ENCODE measurements around the gene KCTD3.

The KCTD3 gene

GRCh38 chr1:215566556-215567490, at the start of gene KCTD3:
Gene KCTD3, plus strand, starts transcription at chr1:215567304. Its CDS starts 382 bp downstream, at chr1:215567686.
- DNase-seq (ENCODE audit: low read depth in 2 of 2): no peak

GRCh38 chr1:215517441-215517891, 49.6 kb upstream of the KCTD3 start:
- no peak for DNase-seq (ENCODE audit: low read depth in 2 of 2)

- DNase-seq (ENCODE audit: low read depth in 2 of 2): no peak
Observed at GRCh38 chr1:215518594-215518993, 48.5 kb upstream of the KCTD3 start.

- DNase-seq (ENCODE audit: low read depth in 2 of 2): no peak
Observed at GRCh38 chr1:215521279-215521678, 45.8 kb upstream of the KCTD3 start.

- DNase-seq (ENCODE audit: low read depth in 2 of 2): no peak
Observed at GRCh38 chr1:215523128-215523861, 43.8 kb upstream of the KCTD3 start.

GRCh38 chr1:215523906-215524305, 43.2 kb upstream of the KCTD3 start:
- no peak for DNase-seq (ENCODE audit: low read depth in 2 of 2)

- DNase-seq (ENCODE audit: low read depth in 2 of 2): no peak
Observed at GRCh38 chr1:215526147-215526845, 40.8 kb upstream of the KCTD3 start.

GRCh38 chr1:215526846-215527151, 40.3 kb upstream of the KCTD3 start:
- no peak for DNase-seq (ENCODE audit: low read depth in 2 of 2)

GRCh38 chr1:215529111-215529510, 38.0 kb upstream of the KCTD3 start:
- no peak for DNase-seq (ENCODE audit: low read depth in 2 of 2)

GRCh38 chr1:215529571-215529970, 37.5 kb upstream of the KCTD3 start:
- no peak for DNase-seq (ENCODE audit: low read depth in 2 of 2)

- DNase-seq (ENCODE audit: low read depth in 2 of 2): no peak
Observed at GRCh38 chr1:215530401-215530984, 36.6 kb upstream of the KCTD3 start.

- DNase-seq (ENCODE audit: low read depth in 2 of 2): no peak
Observed at GRCh38 chr1:215539803-215540570, 27.1 kb upstream of the KCTD3 start.

- DNase-seq (ENCODE audit: low read depth in 2 of 2): no peak
Observed at GRCh38 chr1:215542301-215542700, 24.8 kb upstream of the KCTD3 start.

- DNase-seq (ENCODE audit: low read depth in 2 of 2): no peak
Observed at GRCh38 chr1:215543191-215543606, 23.9 kb upstream of the KCTD3 start.

- DNase-seq (ENCODE audit: low read depth in 2 of 2): no peak
Observed at GRCh38 chr1:215543806-215544205, 23.3 kb upstream of the KCTD3 start.

- DNase-seq (ENCODE audit: low read depth in 2 of 2): no peak
Observed at GRCh38 chr1:215544566-215544965, 22.5 kb upstream of the KCTD3 start.

- DNase-seq (ENCODE audit: low read depth in 2 of 2): no peak
Observed at GRCh38 chr1:215545096-215545495, 22.0 kb upstream of the KCTD3 start.

- DNase-seq (ENCODE audit: low read depth in 2 of 2): no peak
Observed at GRCh38 chr1:215547011-215547410, 20.1 kb upstream of the KCTD3 start.

- DNase-seq (ENCODE audit: low read depth in 2 of 2): no peak
Observed at GRCh38 chr1:215551806-215552205, 15.3 kb upstream of the KCTD3 start.

- DNase-seq (ENCODE audit: low read depth in 2 of 2): no peak
Observed at GRCh38 chr1:215554865-215555264, 12.2 kb upstream of the KCTD3 start.

GRCh38 chr1:215555531-215555930, 11.6 kb upstream of the KCTD3 start:
- no peak for DNase-seq (ENCODE audit: low read depth in 2 of 2)
